ENCODE results near the gene PPM1D.
A peak's percentile ranks its signal among the peaks of the same experiment; 100 is the strongest.

The PPM1D gene

DNA sequence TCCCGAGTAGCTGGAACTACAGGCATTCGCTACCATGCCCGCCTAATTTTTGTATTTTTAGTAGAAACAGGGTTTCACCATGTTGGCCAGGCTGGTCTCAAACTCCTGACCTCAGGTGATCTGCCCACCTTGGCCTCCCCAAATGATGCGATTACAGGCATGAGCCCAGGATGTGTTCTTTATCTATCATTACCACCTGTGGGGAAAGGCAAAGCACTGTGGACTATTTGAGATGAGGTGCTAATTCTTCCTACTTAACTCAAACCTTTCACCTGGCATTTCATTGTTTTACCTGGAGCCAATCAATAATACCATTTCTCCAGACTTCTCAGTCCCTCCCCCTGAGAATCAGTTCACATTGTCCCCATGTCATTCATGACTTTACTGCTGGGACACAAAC, 20.4 kb upstream of the PPM1D start:
- TF ChIP-seq GATA2 (IDR thresholded peaks at IDR 0.05; ENCODE audit: low read depth, low read length) (no peak), GATA3 (IDR thresholded peaks at IDR 0.05; ENCODE audit: low read depth, low read length) (no peak)

DNA sequence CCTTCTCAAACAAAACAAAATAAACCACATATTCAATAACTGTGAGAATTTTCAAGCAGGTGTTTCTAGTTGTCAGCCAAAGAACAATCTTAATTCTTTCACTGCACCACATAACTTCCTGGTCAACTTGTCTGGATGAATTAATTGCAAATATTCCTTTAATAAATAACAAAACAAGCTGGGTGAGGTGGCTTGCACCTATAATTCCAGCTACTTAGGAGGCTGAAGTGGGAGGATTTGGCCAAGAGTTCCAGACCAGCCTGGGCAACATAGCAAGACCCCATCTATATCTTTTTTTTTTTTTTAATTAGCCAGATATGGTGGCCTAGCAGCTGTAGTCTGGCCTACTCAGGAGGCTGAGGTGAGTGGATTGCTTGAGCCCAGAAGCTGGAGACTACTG, 17.0 kb upstream of the PPM1D start:
- no peak for TF ChIP-seq GATA2 (IDR thresholded peaks at IDR 0.05; ENCODE audit: low read depth, low read length)
- TF ChIP-seq GATA3 (IDR thresholded peaks at IDR 0.05; ENCODE audit: low read depth, low read length): no peak

DNA sequence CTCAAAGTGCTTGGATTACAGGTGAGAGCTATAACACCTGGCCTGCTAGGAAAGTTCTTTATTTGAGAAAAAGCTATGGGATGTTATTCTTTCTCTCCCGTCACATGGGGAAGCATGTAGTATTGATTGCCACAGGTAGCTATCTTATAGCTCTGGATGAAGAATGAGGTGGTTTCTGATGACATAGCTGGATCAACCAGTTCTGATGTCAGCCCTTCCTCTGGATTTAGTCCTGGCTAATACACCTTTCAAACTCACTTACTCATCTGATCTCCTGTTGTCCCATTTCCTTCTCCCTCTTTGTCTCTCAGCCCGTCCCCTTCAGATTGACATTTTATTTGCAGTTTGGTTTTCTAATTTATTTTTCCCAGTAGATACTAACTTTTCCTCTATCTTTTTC, 14.1 kb upstream of the PPM1D start:
- no peak for TF ChIP-seq GATA2 (IDR thresholded peaks at IDR 0.05; ENCODE audit: low read depth, low read length)
- no peak for TF ChIP-seq GATA3 (IDR thresholded peaks at IDR 0.05; ENCODE audit: low read depth, low read length)

DNA sequence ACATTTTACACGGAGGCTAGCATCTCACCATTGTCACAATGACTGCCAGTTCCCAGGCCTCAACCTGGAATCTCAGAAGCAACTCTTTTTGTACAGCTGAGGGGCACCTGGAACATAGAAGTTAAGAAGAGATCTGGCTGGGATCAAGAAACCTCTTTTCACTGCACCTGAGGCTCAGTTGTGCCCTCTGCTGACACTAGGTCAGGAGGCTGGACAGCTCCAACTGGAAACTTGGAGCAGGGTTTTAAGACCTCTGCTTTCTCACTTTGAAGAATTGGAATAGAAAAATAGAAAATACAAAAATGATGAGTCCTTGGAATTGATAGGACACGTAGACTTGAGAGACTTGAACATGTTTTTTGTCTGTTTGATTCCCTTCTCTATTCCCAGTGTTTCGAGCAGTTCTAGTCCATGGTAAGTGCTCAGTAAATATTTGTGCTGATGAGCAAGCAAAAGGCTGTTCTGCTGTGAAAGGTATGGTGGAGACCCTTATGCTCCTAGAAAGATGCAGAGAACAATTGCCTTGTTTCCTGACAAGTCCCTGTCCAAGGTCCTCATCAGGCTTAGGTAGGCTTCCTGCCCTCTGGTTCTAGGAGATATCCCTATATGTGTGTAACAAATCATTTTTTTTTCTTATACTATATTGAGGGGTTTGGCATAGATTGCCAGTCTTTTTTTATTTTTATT, 13.6 kb upstream of the PPM1D start:
- TF ChIP-seq GATA3 (IDR thresholded peaks at IDR 0.05; ENCODE audit: low read depth, low read length) (no peak), GATA2 (IDR thresholded peaks at IDR 0.05; ENCODE audit: low read depth, low read length) (no peak)

DNA sequence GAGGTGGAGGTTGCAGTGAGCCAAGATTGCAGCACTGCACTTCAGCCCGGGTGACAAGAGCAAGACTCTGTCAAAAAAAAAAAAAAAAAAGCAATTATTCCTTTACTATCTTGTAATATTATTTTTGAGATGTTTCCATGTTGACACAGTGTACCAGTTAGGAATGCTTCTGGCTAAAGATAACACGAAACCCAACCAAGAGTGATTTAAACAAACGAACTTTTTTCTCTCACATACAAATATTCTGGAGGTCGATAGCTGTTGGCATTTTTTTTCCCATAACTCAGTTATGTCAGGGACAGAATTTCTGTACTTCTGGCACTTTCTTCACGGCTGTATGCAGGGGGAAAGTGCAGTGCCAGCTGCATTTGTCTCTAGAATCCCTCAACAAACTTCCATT, 9.9 kb upstream of the PPM1D start:
- no peak for TF ChIP-seq GATA2 (IDR thresholded peaks at IDR 0.05; ENCODE audit: low read depth, low read length)
- no peak for TF ChIP-seq GATA3 (IDR thresholded peaks at IDR 0.05; ENCODE audit: low read depth, low read length)

DNA sequence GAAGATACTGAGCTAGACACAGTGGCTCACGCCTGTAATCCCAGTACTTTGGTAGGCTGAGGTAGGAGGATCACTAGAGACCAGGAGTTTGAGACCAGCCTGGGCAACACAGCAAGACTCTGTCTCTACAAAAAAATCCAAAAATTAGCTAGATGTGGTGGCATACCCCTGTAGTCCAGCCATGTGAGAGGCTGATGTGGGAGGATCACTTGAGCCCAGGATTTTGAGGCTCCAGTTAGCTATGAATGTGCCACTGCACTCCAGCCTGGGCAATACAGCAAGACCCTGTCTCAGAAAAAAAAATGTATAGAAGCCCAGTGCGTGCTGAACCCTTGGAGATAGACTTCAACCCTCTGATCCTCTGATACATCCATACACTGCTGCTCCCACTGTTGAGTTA, 7.2 kb upstream of the PPM1D start:
- no peak for TF ChIP-seq GATA2 (IDR thresholded peaks at IDR 0.05; ENCODE audit: low read depth, low read length)
- TF ChIP-seq GATA3 (IDR thresholded peaks at IDR 0.05; ENCODE audit: low read depth, low read length): no peak

DNA sequence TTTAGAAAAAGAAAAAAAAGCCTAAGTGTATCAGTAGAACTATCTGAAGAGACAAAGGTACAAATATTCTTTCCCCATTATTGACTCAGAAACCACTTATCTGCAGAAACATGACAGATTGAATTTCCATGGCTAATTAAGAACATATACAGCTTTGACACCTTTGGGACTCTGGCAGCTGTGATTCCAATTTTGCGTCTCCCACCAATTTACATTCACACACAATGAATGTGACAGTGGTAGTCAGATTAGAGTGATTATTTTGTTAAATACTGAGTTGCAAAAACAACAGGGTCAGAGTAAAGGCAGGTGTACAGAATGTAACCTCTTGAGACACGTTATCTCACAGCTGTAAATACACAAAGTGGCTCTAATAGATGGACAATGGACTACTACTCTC, 5.3 kb upstream of the PPM1D start:
- TF ChIP-seq GATA3 (IDR thresholded peaks at IDR 0.05; ENCODE audit: low read depth, low read length) (no peak), GATA2 (IDR thresholded peaks at IDR 0.05; ENCODE audit: low read depth, low read length) (no peak)

DNA sequence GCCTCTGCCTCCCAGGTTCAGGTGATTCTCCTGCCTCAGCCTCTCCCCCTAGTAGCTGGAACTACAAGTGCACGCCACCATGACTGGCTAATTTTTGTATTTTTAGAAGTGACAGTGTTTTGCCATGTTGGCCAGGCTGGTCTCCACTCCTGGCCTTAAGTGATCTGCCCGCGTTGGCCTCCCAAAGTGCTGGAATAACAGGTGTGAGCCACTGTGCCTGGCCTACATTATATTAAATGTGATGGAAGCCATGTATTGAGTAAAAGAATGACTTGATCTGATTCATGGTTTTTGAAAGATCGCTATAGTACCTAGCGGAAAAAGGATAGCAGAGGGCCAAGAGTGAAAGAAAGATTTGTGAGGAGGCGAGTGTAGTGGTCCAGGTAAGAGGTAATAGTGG, 2.7 kb upstream of the PPM1D start:
- no peak for TF ChIP-seq GATA2 (IDR thresholded peaks at IDR 0.05; ENCODE audit: low read depth, low read length)
- no peak for TF ChIP-seq GATA3 (IDR thresholded peaks at IDR 0.05; ENCODE audit: low read depth, low read length)

DNA sequence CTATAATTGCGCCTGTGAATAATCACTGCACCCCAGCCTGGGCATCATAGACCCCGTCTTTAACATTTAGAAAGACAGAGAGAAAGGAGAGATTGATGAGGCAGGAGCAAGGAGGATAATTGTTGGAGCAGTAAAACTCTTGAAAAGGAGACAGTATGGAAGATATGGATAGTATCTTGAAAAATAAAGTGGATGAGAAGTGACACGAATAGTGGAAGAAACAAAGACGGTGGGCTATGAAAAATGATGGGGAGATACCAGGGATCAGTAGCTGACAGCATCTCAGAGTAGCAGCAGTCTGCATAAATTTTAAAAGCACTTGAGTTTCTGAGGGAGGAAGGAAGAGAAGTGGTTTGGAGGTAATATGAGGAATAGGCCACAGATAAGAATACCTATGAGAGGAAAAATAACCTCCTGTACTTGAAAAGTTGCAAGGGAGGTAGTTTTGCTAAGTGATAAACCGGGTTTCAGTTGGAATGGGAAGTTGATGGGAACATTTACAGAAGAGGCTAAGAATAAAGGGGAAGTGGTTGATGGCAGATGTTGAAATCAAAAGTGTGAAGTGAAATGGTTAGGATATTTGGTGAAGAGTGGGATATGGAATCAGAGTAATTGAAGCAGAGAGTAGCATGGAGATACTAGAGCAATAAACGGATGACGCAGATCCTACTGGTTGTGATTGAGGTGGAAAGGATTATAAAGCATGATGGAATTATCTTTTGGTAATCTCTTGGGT, 1.8 kb upstream of the PPM1D start:
- no peak for TF ChIP-seq GATA3 (IDR thresholded peaks at IDR 0.05; ENCODE audit: low read depth, low read length)
- TF ChIP-seq GATA2 (IDR thresholded peaks at IDR 0.05; ENCODE audit: low read depth, low read length): no peak; the same call in 1 of the 2 replicates

DNA sequence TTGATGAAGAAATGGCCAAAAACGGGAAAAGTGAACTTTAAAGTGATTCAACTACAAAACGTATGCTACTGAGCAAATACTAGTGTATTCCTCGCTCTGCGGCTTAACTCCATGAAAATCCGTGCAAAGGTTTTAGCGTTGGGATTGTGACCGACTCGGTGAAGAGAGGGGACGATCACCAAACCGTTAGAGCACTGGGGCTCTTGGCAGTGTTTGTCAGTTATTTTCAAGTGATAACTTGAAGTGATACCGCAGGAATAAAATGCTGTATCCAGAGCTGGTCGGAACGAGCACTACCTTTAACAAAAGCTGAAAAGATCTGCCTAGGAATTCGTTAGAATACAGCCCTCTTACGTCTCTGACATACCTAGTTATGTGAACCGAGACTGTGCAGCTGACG, 773 bp upstream of the PPM1D start:
- no peak for TF ChIP-seq GATA3 (IDR thresholded peaks at IDR 0.05; ENCODE audit: low read depth, low read length)
- no peak for TF ChIP-seq GATA2 (IDR thresholded peaks at IDR 0.05; ENCODE audit: low read depth, low read length)

DNA sequence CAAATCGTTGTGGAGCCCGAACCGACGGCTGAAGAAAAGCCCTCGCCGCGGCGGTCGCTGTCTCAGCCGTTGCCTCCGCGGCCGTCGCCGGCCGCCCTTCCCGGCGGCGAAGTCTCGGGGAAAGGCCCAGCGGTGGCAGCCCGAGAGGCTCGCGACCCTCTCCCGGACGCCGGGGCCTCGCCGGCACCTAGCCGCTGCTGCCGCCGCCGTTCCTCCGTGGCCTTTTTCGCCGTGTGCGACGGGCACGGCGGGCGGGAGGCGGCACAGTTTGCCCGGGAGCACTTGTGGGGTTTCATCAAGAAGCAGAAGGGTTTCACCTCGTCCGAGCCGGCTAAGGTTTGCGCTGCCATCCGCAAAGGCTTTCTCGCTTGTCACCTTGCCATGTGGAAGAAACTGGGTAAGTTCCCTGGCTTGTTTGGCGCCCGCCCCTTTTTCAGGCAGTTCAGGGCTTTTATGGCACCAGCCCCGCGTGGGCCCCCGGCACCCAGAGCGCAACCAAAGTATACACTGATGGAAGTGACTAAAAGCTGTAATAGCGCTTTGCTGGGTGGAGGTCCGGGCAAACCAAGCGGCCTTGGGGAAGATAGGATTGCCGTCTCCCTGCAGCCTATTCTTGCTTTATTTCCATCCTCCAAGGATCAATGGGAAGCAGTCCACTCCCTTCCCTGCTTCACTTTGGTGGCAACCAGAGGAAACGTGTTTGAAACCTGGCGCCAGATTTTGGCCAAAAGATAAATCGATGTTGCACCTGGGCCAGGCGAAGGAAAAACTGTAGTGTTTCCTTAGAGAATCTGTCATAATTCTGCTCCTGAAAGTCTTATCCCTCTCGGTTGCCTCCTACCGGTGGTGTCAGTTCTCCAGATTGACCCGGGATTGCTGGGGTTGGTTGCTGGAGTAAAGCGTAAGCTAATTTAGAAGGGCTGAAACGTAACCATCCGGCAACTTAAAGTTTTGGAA, 775 bp downstream of the PPM1D start:
- TF ChIP-seq GATA2 (IDR thresholded peaks at IDR 0.05; ENCODE audit: low read depth, low read length): 0 out of 2 replicates have a peak, but pooled peaks have one; percentile 17
- no peak for TF ChIP-seq GATA3 (IDR thresholded peaks at IDR 0.05; ENCODE audit: low read depth, low read length)

DNA sequence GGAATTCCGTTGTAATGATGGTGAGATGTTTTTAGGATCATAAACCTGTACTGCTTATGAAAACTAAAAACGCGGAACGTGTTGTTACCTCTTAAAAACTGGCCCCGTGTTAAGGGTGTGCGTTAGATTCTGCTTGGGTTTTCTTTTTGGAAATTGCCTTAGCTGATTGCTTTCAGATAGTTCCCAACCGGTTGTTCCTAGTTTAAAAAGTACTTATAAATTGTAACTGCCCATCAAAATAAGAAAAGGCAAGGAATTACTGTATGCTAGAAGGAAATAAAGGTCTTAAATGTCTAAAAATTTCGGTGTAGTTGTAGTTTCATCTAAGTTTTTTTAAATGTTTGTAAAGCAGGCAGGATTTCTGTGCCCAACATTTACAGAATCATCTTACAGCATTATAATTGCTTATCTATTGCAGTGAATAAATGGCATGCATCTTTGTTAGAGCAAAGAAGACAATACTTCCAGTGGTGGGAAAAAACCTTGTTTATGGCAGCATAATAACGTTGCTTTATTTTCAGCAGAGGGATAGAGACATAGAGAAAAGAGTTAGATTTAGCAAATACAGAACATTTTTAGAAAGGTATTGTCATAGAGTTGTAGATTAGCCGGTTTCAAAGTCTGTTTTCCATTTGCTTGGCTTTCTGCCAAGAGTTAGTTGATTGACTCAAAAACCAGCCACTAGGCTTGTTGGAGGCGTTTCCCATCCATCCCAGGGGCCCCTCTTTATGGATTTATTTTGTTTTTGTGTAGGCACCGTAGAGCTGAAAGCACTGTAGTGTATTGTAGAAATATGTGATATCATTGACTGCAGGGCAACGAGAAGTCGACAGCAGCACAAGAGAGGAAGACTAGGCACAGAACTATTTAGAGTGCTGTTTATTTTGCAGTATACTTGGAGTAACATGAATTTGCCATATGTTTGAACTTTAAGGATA, 1.7 kb downstream of the PPM1D start:
- TF ChIP-seq GATA3 (IDR thresholded peaks at IDR 0.05; ENCODE audit: low read depth, low read length) (peak; percentile 47; the same call in 1 of the 2 replicates), GATA2 (IDR thresholded peaks at IDR 0.05; ENCODE audit: low read depth, low read length) (0 out of 2 replicates have a peak, but pooled peaks have one; percentile 2)

DNA sequence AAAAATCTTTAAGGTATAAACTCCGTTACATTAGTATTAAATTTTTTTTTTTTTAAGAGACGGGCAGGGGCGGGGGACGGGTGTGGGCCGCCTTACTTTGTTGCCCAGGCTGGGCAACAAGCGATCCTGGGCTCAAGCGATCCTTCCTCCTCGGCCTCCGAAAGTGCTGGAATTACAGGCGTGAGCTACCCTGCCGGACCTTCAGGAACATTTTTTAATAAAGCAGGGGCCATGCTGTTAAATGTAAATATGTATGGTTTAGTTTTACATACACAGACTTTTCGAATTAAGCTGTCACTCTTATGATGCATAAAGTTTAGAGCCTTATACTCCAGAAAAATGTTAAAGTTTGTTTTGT, 2.4 kb downstream of the PPM1D start:
- TF ChIP-seq GATA2 (IDR thresholded peaks at IDR 0.05; ENCODE audit: low read depth, low read length) (no peak), GATA3 (IDR thresholded peaks at IDR 0.05; ENCODE audit: low read depth, low read length) (no peak)
